HUES64 (cell line): ENCODE measurements around the gene ITCH.
"Not testable (repeated sequence)": the region's sequence is repeated elsewhere in the genome, so short reads cannot be mapped to it uniquely, and the experiment has no call there.

Experiments
- H3K27ac ChIP-seq: 2 replicates; pipeline ENCODE4 v1.7.0; 2013; ENCODE audit warnings: low read depth, low read length, inconsistent platforms
- H3K27me3 ChIP-seq: 2 replicates; pipeline ENCODE4 v1.6.1; 2013; ENCODE audit warnings: mild to moderate bottlenecking, low read length; ENCODE audit not compliant: insufficient read depth
- H3K36me3 ChIP-seq: 2 replicates; pipeline ENCODE4 v1.6.1; 2013; ENCODE audit warnings: mild to moderate bottlenecking, low read length; ENCODE audit not compliant: insufficient read depth
- H3K4me1 ChIP-seq: 2 replicates; pipeline ENCODE4 v1.6.1; 2013; ENCODE audit warnings: mild to moderate bottlenecking, low read length, moderate library complexity; ENCODE audit not compliant: insufficient read depth
- H3K4me3 ChIP-seq: 2 replicates; pipeline ENCODE4 v1.5.1; 2013; ENCODE audit warnings: mild to moderate bottlenecking, low read length, moderate library complexity
- H3K9ac ChIP-seq: 2 replicates; pipeline ENCODE4 v1.6.1; 2013; ENCODE audit warnings: mild to moderate bottlenecking, low read depth, low read length
- H3K9me3 ChIP-seq: 2 replicates; pipeline ENCODE4 v1.6.1; 2013; ENCODE audit warnings: low read depth, low read length; ENCODE audit not compliant: insufficient read depth
- WGBS: fragments of 150-250, 120-280 bp; methylation state at CpG from one replicate; pipeline ENCODE4 v1.1.7; 2013; ENCODE audit warnings: missing lambda C conversion rate; 5-methylcytosine and 5-hydroxymethylcytosine counted together

ITCH gene

GRCh38 chr20:34472246-34472925 is 109.3 kb downstream of the ITCH start:
- H3K27ac ChIP-seq = no peak overlapping the region
- H3K4me1 ChIP-seq = no peaks in the 10 kb centered on the region
- no peak overlapping the region for H3K4me3 ChIP-seq

GRCh38 chr20:34473262-34473883 is 110.3 kb downstream of the ITCH start:
- Histone ChIP-seq H3K27ac (no peak overlapping the region), H3K9ac (no peak overlapping the region), H3K9me3 (no peaks in the 10 kb centered on the region), H3K4me3 (no peak overlapping the region), H3K27me3 (no peaks in the 10 kb centered on the region), H3K4me1 (no peaks in the 10 kb centered on the region), H3K36me3 (peaks cover 59% of the 10 kb centered on the region)
- WGBS = 83% methylated on average over 5 of the region's 5 CpGs

More at GRCh38 chr20:34472246-34472925, 109.3 kb downstream of the ITCH start:
- Histone ChIP-seq H3K27me3 (no peaks in the 10 kb centered on the region), H3K9ac (no peak overlapping the region), H3K36me3 (peaks cover 49% of the 10 kb centered on the region), H3K9me3 (no peaks in the 10 kb centered on the region)
- 95% methylated on average over 5 of the region's 6 CpGs for WGBS

GRCh38 chr20:34475979-34476736 is 113.1 kb downstream of the ITCH start:
- peaks cover 3% of the 10 kb centered on the region; the same call in 1 of the 2 replicates for H3K9me3 ChIP-seq
- no peak overlapping the region for H3K27ac ChIP-seq
- H3K4me3 ChIP-seq = no peak overlapping the region
- no peak overlapping the region for H3K9ac ChIP-seq
- 93% methylated on average over 38 of the region's 38 CpGs for WGBS
- peaks cover 70% of the 10 kb centered on the region for H3K36me3 ChIP-seq
- no peaks in the 10 kb centered on the region for H3K4me1 ChIP-seq
- H3K27me3 ChIP-seq = no peaks in the 10 kb centered on the region

GRCh38 chr20:34479627-34480026 is 116.6 kb downstream of the ITCH start:
- Histone ChIP-seq H3K4me1 (no peaks in the 10 kb centered on the region), H3K27ac (no peak overlapping the region), H3K9ac (no peak overlapping the region), H3K36me3 (peaks cover 85% of the 10 kb centered on the region), H3K4me3 (no peak overlapping the region), H3K9me3 (peaks cover 8% of the 10 kb centered on the region), H3K27me3 (no peaks in the 10 kb centered on the region)
- 97% methylated on average over 4 of the region's 4 CpGs for WGBS

GRCh38 chr20:34482154-34482553 is 119.1 kb downstream of the ITCH start:
- not testable (repeated sequence) for H3K27ac ChIP-seq, H3K9me3 ChIP-seq, H3K4me3 ChIP-seq, H3K9ac ChIP-seq, H3K27me3 ChIP-seq, H3K4me1 ChIP-seq
- H3K36me3 ChIP-seq = peaks cover 83% of the 10 kb centered on the region
- 0% methylated on average over 1 of the region's 1 CpG for WGBS

- WGBS = 96% methylated on average over 2 of the region's 3 CpGs
- H3K36me3 ChIP-seq = peaks cover 85% of the 10 kb centered on the region
- not testable (repeated sequence) for H3K27me3 ChIP-seq, H3K9ac ChIP-seq, H3K9me3 ChIP-seq, H3K4me1 ChIP-seq, H3K4me3 ChIP-seq, H3K27ac ChIP-seq
Observed at GRCh38 chr20:34483585-34484220, 120.6 kb downstream of the ITCH start.

- no peaks in the 10 kb centered on the region for H3K27me3 ChIP-seq
- peaks cover 85% of the 10 kb centered on the region for H3K36me3 ChIP-seq
- H3K4me3 ChIP-seq = no peak overlapping the region
- no peak overlapping the region for H3K9ac ChIP-seq
- H3K4me1 ChIP-seq = no peaks in the 10 kb centered on the region
- no peak overlapping the region for H3K27ac ChIP-seq
- WGBS = 92% methylated on average over 4 of the region's 4 CpGs
- peaks cover 8% of the 10 kb centered on the region for H3K9me3 ChIP-seq
Observed at GRCh38 chr20:34485068-34485634, 122.1 kb downstream of the ITCH start.

GRCh38 chr20:34491226-34491931 is 128.3 kb downstream of the ITCH start:
- Histone ChIP-seq H3K36me3 (peaks cover 93% of the 10 kb centered on the region), H3K27ac (no peak overlapping the region)

GRCh38 chr20:34491932-34492509 is 128.9 kb downstream of the ITCH start:
- Histone ChIP-seq H3K4me1 (no peaks in the 10 kb centered on the region), H3K4me3 (no peak overlapping the region), H3K9ac (no peak overlapping the region), H3K27me3 (no peaks in the 10 kb centered on the region), H3K9me3 (no peaks in the 10 kb centered on the region), H3K27ac (no peak overlapping the region), H3K36me3 (peaks cover 95% of the 10 kb centered on the region)
- 92% methylated on average over 2 of the region's 4 CpGs for WGBS

More at GRCh38 chr20:34491226-34491931, 128.3 kb downstream of the ITCH start:
- WGBS = 95% methylated on average over 3 of the region's 4 CpGs
- no peaks in the 10 kb centered on the region for H3K9me3 ChIP-seq
- H3K4me1 ChIP-seq = no peaks in the 10 kb centered on the region
- no peak overlapping the region for H3K9ac ChIP-seq
- H3K27me3 ChIP-seq = no peaks in the 10 kb centered on the region
- no peak overlapping the region for H3K4me3 ChIP-seq

GRCh38 chr20:34493646-34494045 is 130.6 kb downstream of the ITCH start:
- Histone ChIP-seq H3K9me3 (no peaks in the 10 kb centered on the region; the same call in 1 of the 2 replicates), H3K9ac (no peak overlapping the region), H3K4me1 (no peaks in the 10 kb centered on the region), H3K4me3 (no peak overlapping the region), H3K27me3 (no peaks in the 10 kb centered on the region), H3K27ac (no peak overlapping the region), H3K36me3 (peaks cover 92% of the 10 kb centered on the region)
- 95% methylated on average over 4 of the region's 4 CpGs for WGBS
